Liver (tissue), 9 donors: ENCODE measurements around the gene TMEM120B. TPM values are rescaled to one million over a fixed set of nuclear protein-coding genes. Genes with fewer than 3 reads are reported as not detected.

Experiments
- DNase-seq: peaks from one replicate; pipeline ENCODE4 v3.0.0-alpha.2; 2017; ENCODE audit warnings: low spot score
- H3K27ac ChIP-seq, 2 donors: one replicate each; pipeline ENCODE4 v1.7.0; 2013; ENCODE audit warnings: inconsistent platforms in 2 of 2, low read length in 2 of 2, control low read depth in 1 of 2, low read depth in 1 of 2, mild to moderate bottlenecking in 1 of 2
- H3K27me3 ChIP-seq, 4 donors: one replicate each; pipeline versions ENCODE4 v1.6.1 to v1.7.0; 2013; ENCODE audit warnings: low read length in 3 of 4, inconsistent platforms in 1 of 4, mild to moderate bottlenecking in 1 of 4, moderate library complexity in 1 of 4; ENCODE audit not compliant: control insufficient read depth in 4 of 4, insufficient read depth in 4 of 4
- H3K36me3 ChIP-seq, 4 donors: one replicate each; pipeline versions ENCODE4 v1.6.1 to v1.7.0; 2013; ENCODE audit warnings: low read length in 3 of 4, mild to moderate bottlenecking in 3 of 4, low read depth in 1 of 4, moderate library complexity in 1 of 4; ENCODE audit not compliant: control insufficient read depth in 4 of 4, insufficient read depth in 3 of 4
- H3K4me1 ChIP-seq, 4 donors: one replicate each; pipeline versions ENCODE4 v1.6.1 to v1.7.0; 2013; ENCODE audit warnings: low read length in 3 of 4, mild to moderate bottlenecking in 3 of 4, moderate library complexity in 1 of 4; ENCODE audit not compliant: control insufficient read depth in 4 of 4, insufficient read depth in 4 of 4
- H3K4me3 ChIP-seq, 3 donors: one replicate each; pipeline versions ENCODE4 v1.6.1 to v1.7.0; 2013; ENCODE audit warnings: low read length in 3 of 3, control low read depth in 1 of 3, low read depth in 1 of 3, mild to moderate bottlenecking in 1 of 3
- H3K9ac ChIP-seq, 2 donors: one replicate each; pipeline ENCODE4 v1.7.0; 2013; ENCODE audit warnings: low read length in 2 of 2, mild to moderate bottlenecking in 2 of 2, moderate library complexity in 2 of 2, control low read depth in 1 of 2, low read depth in 1 of 2
- H3K9me3 ChIP-seq, 4 donors: one replicate each; pipeline versions ENCODE4 v1.6.1 to v1.7.0; 2013; ENCODE audit warnings: low read length in 3 of 4; ENCODE audit not compliant: control insufficient read depth in 4 of 4
- EGR1 ChIP-seq, 2 donors: IDR thresholded peaks; 2 replicates each; pipeline ENCODE4 v1.6.1; 2016 to 2018; ENCODE audit warnings: antibody characterized with exemption in 2 of 2, low read depth in 2 of 2
- FOXA1 ChIP-seq: IDR thresholded peaks from 2 replicates; pipeline ENCODE4 v1.6.1; 2016; ENCODE audit warnings: antibody characterized with exemption
- FOXA2 ChIP-seq: IDR thresholded peaks from 2 replicates; pipeline ENCODE4 v1.6.1; 2016; ENCODE audit warnings: antibody characterized with exemption
- HNF4A ChIP-seq, 2 donors: conservative IDR thresholded peaks; 2 replicates each; pipeline ENCODE4 v1.6.1; 2016; ENCODE audit warnings: antibody characterized with exemption in 2 of 2, mild to moderate bottlenecking in 2 of 2
- JUND ChIP-seq, 2 donors: IDR thresholded peaks; 2 replicates each; pipeline ENCODE4 v1.6.1; 2016; ENCODE audit warnings: antibody characterized with exemption in 2 of 2
- NR2F2 ChIP-seq: IDR thresholded peaks from 2 replicates; pipeline ENCODE4 v1.6.1; 2016; ENCODE audit warnings: antibody characterized with exemption
- RAD21 ChIP-seq, 2 donors: IDR thresholded peaks; 2 replicates each; pipeline ENCODE4 v1.6.1; 2016; ENCODE audit warnings: antibody characterized with exemption in 2 of 2, mild to moderate bottlenecking in 2 of 2
- RXRA ChIP-seq, 2 donors: IDR thresholded peaks; 2 replicates each; pipeline ENCODE4 v1.6.1; 2017 to 2018; ENCODE audit warnings: antibody characterized with exemption in 2 of 2, mild to moderate bottlenecking in 1 of 2
- SP1 ChIP-seq: IDR thresholded peaks from 2 replicates; pipeline ENCODE4 v1.6.1; 2018; ENCODE audit warnings: antibody characterized with exemption, mild to moderate bottlenecking
- YY1 ChIP-seq: IDR thresholded peaks from 2 replicates; pipeline ENCODE4 v1.6.1; 2016; ENCODE audit warnings: antibody characterized with exemption, mild to moderate bottlenecking
- WGBS: extraction: QIAGEN DNeasy Blood & Tissue Kit; methylation state at CpG from one replicate; pipeline ENCODE4 v1.1.7; 2013; 5-methylcytosine and 5-hydroxymethylcytosine counted together
- polyA plus RNA-seq, 2 donors: library from polyadenylated mRNA; stranded (reverse) in 1 of 2; unstranded in 1 of 2; fragments of 200-250 nt in 1 of 2; fragments of >200 nt in 1 of 2; fragmentation: Nextera tagmentation in 1 of 2; extraction: Ambion mirVana in 1 of 2; gene quantifications; one replicate each; pipeline versions ENCODE4 v1.2.1 to v1.2.3, GENCODE V29; 2013 to 2015
- total RNA-seq, 2 donors: library from RNA; depleted of rRNA; stranded (reverse); fragments of >200 nt; gene quantifications; one replicate each; pipeline ENCODE4 v1.2.3, GENCODE V29; 2014
- TF ChIP-seq, protein P1 (sequence below): IDR thresholded peaks from 2 replicates; pipeline ENCODE4 v1.6.1; 2016; ENCODE audit warnings: antibody characterized with exemption, mild to moderate bottlenecking
- TF ChIP-seq, protein P2 (sequence below): IDR thresholded peaks from 2 replicates; pipeline ENCODE4 v1.6.1; 2016; ENCODE audit warnings: antibody characterized with exemption
- donor health status: healthy.
- donor health status: healthy.
- donor health status: healthy.
- donor health status: healthy.
- donor health status: healthy.

TMEM120B gene
- total and polyA plus RNA-seq, 4 donors, result 1.6 to 9.2 (median 3.4) TPM

- Histone ChIP-seq H3K4me1 (peaks cover 3 to 14% (median 6%) of the 10 kb centered on the region in 4 donors), H3K4me3 (no peak overlapping the region), H3K9me3 (no peaks in the 10 kb centered on the region), H3K27me3 (no peaks in the 10 kb centered on the region), H3K36me3 (no peaks in the 10 kb centered on the region), H3K9ac (peak overlapping the region in 1 of 2 donors; percentile 6), H3K27ac (no peak overlapping the region)
- no peak for DNase-seq
- TF ChIP-seq NR2F2 (no peak), RXRA (IDR thresholded peaks at IDR 0.05) (peak; percentile 57 to 66), EGR1 (IDR thresholded peaks at IDR 0.05; ENCODE audit: low read depth in 2 of 2) (no peak)
- 46% methylated on average over 6 of the region's 6 CpGs for WGBS
Observed at GRCh38 chr12:121784460-121784859, 71.9 kb downstream of the TMEM120B start.

GRCh38 chr12:121786440-121786825 is 73.9 kb downstream of the TMEM120B start:
- peaks cover 5 to 14% (median 6%) of the 10 kb centered on the region in 4 donors for H3K4me1 ChIP-seq

DNA sequence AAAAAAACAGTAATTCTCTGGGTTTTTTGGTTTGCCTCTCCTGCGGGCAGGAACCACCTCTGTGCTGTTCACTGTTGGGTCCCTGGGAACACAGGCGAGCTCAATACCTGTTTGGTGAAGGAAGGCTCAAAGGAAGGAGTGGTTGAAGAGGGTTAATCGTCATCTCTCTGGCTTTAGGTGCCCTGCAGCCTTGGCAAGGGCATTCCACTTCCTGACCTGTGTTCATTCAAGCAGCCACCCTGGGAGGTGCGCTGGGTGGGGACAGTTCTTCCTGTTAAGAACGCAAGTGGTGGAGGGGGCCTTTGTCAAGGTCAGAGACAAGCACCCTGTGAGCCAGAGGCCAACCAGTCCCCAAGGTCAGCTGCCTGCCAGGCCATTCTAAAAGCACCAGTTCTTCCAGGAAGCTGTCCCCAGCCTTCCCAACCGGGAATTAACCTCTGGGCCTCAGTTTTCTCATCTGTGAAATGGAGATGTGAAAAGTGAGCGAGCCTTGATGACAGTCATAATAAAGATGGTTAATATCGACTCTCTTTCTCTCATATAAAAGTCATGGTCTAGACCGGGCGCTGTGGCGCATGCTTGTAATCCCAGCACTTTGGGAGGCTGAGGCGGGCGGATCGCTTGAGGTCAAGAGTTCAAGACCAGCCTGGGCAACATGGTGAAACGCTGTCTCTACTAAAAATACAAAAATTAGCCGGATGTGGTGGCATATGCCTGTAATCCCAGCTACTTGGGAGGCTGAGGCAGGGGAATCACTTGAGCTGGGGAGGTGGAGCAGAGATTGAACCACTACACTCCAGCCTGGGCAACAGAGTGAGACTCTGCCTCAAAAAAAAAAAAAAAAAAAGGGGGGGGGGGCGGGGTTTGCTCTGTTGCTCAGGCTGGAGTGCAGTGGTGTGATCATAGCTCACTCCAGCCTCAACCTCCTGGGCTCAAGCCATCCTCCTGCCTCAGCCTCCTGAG is 74.8 kb downstream of the TMEM120B start:
- H3K27me3 ChIP-seq, result no peaks in the 10 kb centered on the region
- no peak overlapping the region for H3K4me3 ChIP-seq
- H3K27ac ChIP-seq, result peak overlapping the region; percentile 52 to 78
- H3K9ac ChIP-seq, result no peak overlapping the region
- DNase-seq, result no peak
- 79% methylated on average over 17 of the region's 17 CpGs for WGBS
- no peaks in the 10 kb centered on the region for H3K9me3 ChIP-seq
- H3K36me3 ChIP-seq, result no peaks in the 10 kb centered on the region
- no peak for TF ChIP-seq SP1
- H3K4me1 ChIP-seq, result peaks cover 5 to 20% (median 6%) of the 10 kb centered on the region in 4 donors

More at GRCh38 chr12:121786440-121786825, 73.9 kb downstream of the TMEM120B start:
- no peak for DNase-seq
- H3K9me3 ChIP-seq, result no peaks in the 10 kb centered on the region
- no peak overlapping the region for H3K4me3 ChIP-seq
- H3K9ac ChIP-seq, result no peak overlapping the region
- 33% methylated on average over 6 of the region's 6 CpGs for WGBS
- TF ChIP-seq SP1 (peak; percentile 52), RAD21 (IDR thresholded peaks at IDR 0.05) (peak; percentile 14 to 32), YY1 (peak; percentile 18), FOXA1 (no peak), HNF4A (conservative IDR thresholded peaks at IDR 0.05) (peak; percentile 47 to 61), JUND (IDR thresholded peaks at IDR 0.05) (peak in 1 of 2 donors; percentile 50), RXRA (IDR thresholded peaks at IDR 0.05) (peak; percentile 69 to 73), FOXA2 (no peak)
- TF ChIP-seq, protein P1, sequence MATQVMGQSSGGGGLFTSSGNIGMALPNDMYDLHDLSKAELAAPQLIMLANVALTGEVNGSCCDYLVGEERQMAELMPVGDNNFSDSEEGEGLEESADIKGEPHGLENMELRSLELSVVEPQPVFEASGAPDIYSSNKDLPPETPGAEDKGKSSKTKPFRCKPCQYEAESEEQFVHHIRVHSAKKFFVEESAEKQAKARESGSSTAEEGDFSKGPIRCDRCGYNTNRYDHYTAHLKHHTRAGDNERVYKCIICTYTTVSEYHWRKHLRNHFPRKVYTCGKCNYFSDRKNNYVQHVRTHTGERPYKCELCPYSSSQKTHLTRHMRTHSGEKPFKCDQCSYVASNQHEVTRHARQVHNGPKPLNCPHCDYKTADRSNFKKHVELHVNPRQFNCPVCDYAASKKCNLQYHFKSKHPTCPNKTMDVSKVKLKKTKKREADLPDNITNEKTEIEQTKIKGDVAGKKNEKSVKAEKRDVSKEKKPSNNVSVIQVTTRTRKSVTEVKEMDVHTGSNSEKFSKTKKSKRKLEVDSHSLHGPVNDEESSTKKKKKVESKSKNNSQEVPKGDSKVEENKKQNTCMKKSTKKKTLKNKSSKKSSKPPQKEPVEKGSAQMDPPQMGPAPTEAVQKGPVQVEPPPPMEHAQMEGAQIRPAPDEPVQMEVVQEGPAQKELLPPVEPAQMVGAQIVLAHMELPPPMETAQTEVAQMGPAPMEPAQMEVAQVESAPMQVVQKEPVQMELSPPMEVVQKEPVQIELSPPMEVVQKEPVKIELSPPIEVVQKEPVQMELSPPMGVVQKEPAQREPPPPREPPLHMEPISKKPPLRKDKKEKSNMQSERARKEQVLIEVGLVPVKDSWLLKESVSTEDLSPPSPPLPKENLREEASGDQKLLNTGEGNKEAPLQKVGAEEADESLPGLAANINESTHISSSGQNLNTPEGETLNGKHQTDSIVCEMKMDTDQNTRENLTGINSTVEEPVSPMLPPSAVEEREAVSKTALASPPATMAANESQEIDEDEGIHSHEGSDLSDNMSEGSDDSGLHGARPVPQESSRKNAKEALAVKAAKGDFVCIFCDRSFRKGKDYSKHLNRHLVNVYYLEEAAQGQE, result no peak
- TF ChIP-seq, protein P2, sequence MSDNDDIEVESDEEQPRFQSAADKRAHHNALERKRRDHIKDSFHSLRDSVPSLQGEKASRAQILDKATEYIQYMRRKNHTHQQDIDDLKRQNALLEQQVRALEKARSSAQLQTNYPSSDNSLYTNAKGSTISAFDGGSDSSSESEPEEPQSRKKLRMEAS, result no peak
- no peaks in the 10 kb centered on the region for H3K27me3 ChIP-seq
- H3K36me3 ChIP-seq, result no peaks in the 10 kb centered on the region
- H3K27ac ChIP-seq, result peak overlapping the region; percentile 52 to 78
